IMR-90 (cell line): ENCODE measurements around the gene FARSB. TPM values are rescaled to one million over a fixed set of nuclear protein-coding genes. Genes with fewer than 3 reads are reported as not detected.

Experiments
- ATAC-seq: fragments of 200-7000 bp; cut with Tn5 transposase; 2 replicates; pipeline ENCODE4 v1.9.1; 2020; ENCODE audit warnings: low read depth, mild to moderate bottlenecking, moderate library complexity
- BruUV-seq: library from RNA; stranded (reverse); fragments of 400-500 nt; replicated peaks from 2 replicates; lab custom pipeline; 2021; lab: Mats Ljungman, UMichigan
- CTCF ChIA-PET: fragments of 300-600 bp; formaldehyde crosslinking; extraction: SDS; loops from one replicate; lab custom pipeline; 2021; ENCODE audit warnings: antibody characterized with exemption; lab: Yijun Ruan, JAX
- POLR2A ChIA-PET: fragments of 300-600 bp; sonication (Branson Sonifier 250); formaldehyde crosslinking; loops from one replicate; lab custom pipeline; 2022; ENCODE audit warnings: antibody characterized with exemption; ENCODE audit not compliant: unreplicated experiment; lab: Charles Lee
- DNase-seq: peaks from one replicate; pipeline ENCODE4 v3.0.0; 2013
- H2AFZ ChIP-seq: replicated peaks from 2 replicates; pipeline ENCODE3; 2013; ENCODE audit warnings: low read length, mild to moderate bottlenecking; ENCODE audit not compliant: poor library complexity
- H2AK5ac ChIP-seq: 2 replicates; pipeline ENCODE4 v1.6.1; 2013; ENCODE audit warnings: low read depth, low read length, inconsistent platforms
- H2AK9ac ChIP-seq: replicated peaks from 2 replicates; pipeline ENCODE3; 2013; ENCODE audit warnings: mild to moderate bottlenecking, low read depth, low read length, moderate library complexity; ENCODE audit not compliant: poor library complexity
- H2BK120ac ChIP-seq: 2 replicates; pipeline ENCODE4 v1.6.1; 2013; ENCODE audit warnings: low read depth, low read length, inconsistent platforms
- H2BK15ac ChIP-seq: 3 replicates; pipeline ENCODE4 v1.6.1; 2013; ENCODE audit warnings: low read depth, low read length, inconsistent platforms
- H2BK20ac ChIP-seq: 2 replicates; pipeline ENCODE4 v1.6.1; 2013; ENCODE audit warnings: low read depth, mild to moderate bottlenecking, inconsistent platforms, low read length, moderate library complexity
- H2BK5ac ChIP-seq: 2 replicates; pipeline ENCODE4 v1.6.1; 2013; ENCODE audit warnings: mild to moderate bottlenecking, low read depth, low read length, inconsistent platforms; ENCODE audit not compliant: poor library complexity, severe bottlenecking
- H3K14ac ChIP-seq: replicated peaks from 2 replicates; pipeline ENCODE4 v1.6.1; 2013; ENCODE audit warnings: low read depth, low read length, inconsistent platforms
- H3K18ac ChIP-seq: 2 replicates; pipeline ENCODE4 v1.6.1; 2013; ENCODE audit warnings: low read depth, low read length, control low read depth
- H3K23ac ChIP-seq: 2 replicates; pipeline ENCODE4 v1.6.1; 2013; ENCODE audit warnings: low read depth, low read length, inconsistent platforms
- H3K27ac ChIP-seq: 2 replicates; pipeline ENCODE4 v1.5.1; 2013; ENCODE audit warnings: mild to moderate bottlenecking, control low read depth, low read length; ENCODE audit not compliant: insufficient read depth
- H3K27me3 ChIP-seq: 2 replicates; pipeline ENCODE4 v1.6.1; 2013; ENCODE audit warnings: low read length; ENCODE audit not compliant: control insufficient read depth, insufficient read depth
- H3K36me3 ChIP-seq: 2 replicates; pipeline ENCODE4 v1.6.1; 2013; ENCODE audit warnings: low read length, mixed read lengths; ENCODE audit not compliant: control insufficient read depth, insufficient read depth
- H3K4ac ChIP-seq: 2 replicates; pipeline ENCODE4 v1.6.1; 2013; ENCODE audit warnings: low read depth, low read length, inconsistent platforms
- H3K4me1 ChIP-seq: 2 replicates; pipeline ENCODE4 v1.6.1; 2013; ENCODE audit warnings: low read length, mixed read lengths; ENCODE audit not compliant: control insufficient read depth, insufficient read depth
- H3K4me2 ChIP-seq: 2 replicates; pipeline ENCODE4 v1.6.1; 2013; ENCODE audit warnings: low read depth, mild to moderate bottlenecking, control low read depth, low read length, moderate library complexity
- H3K4me3 ChIP-seq: 2 replicates; pipeline ENCODE4 v1.5.1; 2013; ENCODE audit warnings: low read depth, mild to moderate bottlenecking, control low read depth, low read length, moderate library complexity; ENCODE audit not compliant: insufficient read depth
- H3K56ac ChIP-seq: 2 replicates; pipeline ENCODE4 v1.6.1; 2013; ENCODE audit warnings: low read length, inconsistent platforms; ENCODE audit not compliant: insufficient read depth; ENCODE audit errors: extremely low read depth
- H3K79me1 ChIP-seq, 2 experiments: 2 replicates each; pipeline ENCODE4 v1.6.1; 2013; ENCODE audit warnings: low read length in 2 of 2, inconsistent platforms in 1 of 2, low read depth in 1 of 2
- H3K9ac ChIP-seq: 2 replicates; pipeline ENCODE4 v1.6.1; 2013; ENCODE audit warnings: low read depth, low read length, control low read depth
- H3K9me1 ChIP-seq: 2 replicates; pipeline ENCODE4 v1.6.1; 2013; ENCODE audit warnings: low read length, inconsistent platforms; ENCODE audit not compliant: insufficient read depth
- H3K9me3 ChIP-seq: 2 replicates; pipeline ENCODE4 v1.6.1; 2013; ENCODE audit warnings: low read length; ENCODE audit not compliant: control insufficient read depth, insufficient read depth
- H4K20me1 ChIP-seq: 2 replicates; pipeline ENCODE4 v1.6.1; 2013; ENCODE audit warnings: low read length, inconsistent platforms; ENCODE audit not compliant: insufficient read depth
- H4K5ac ChIP-seq: 2 replicates; pipeline ENCODE4 v1.6.1; 2013; ENCODE audit warnings: mild to moderate bottlenecking, low read depth, low read length, control low read depth
- H4K8ac ChIP-seq, 2 experiments: 2 replicates each; pipeline ENCODE4 v1.6.1; 2013; ENCODE audit warnings: low read depth in 2 of 2, low read length in 2 of 2, control low read depth in 1 of 2, inconsistent platforms in 1 of 2
- H4K91ac ChIP-seq: 2 replicates; pipeline ENCODE4 v1.6.1; 2013; ENCODE audit warnings: low read depth, low read length, inconsistent platforms; ENCODE audit not compliant: insufficient read depth
- USF2 ChIP-seq: fragments of 150-350 bp; IDR thresholded peaks from 2 replicates; pipeline ENCODE4 v1.6.1; 2017; ENCODE audit warnings: mild to moderate bottlenecking, antibody characterized with exemption, low read length, low read depth
- WGBS, 2 experiments: methylation state at CpG; one replicate each; pipeline versions ENCODE4 v1.1.5 to v1.1.7; 2013; ENCODE audit warnings: missing lambda C conversion rate in 2 of 2; ENCODE audit not compliant: insufficient read length in 1 of 2; ENCODE audit errors: extremely low coverage in 2 of 2; 5-methylcytosine and 5-hydroxymethylcytosine counted together
- dilution Hi-C: fragments of 300-500 bp; cut with HindIII; formaldehyde crosslinking; loops from one replicate; pipeline ENCODE4 v1.14.3; 2018; ENCODE audit warnings: low sequenced_read_pairs; ENCODE audit not compliant: unreplicated experiment
- in situ Hi-C: fragments of 300-500 bp; cut with MboI; formaldehyde crosslinking; loops from 3 replicates; pipeline ENCODE4 v1.14.3; 2019; ENCODE audit warnings: low sequenced_read_pairs, inconsistent platforms, mixed read lengths
- intact Hi-C: fragments of 100-400 bp; cut with micrococcal nuclease; formaldehyde crosslinking; loops from 2 replicates; pipeline ENCODE4 v1.10.0; 2022
- polyA plus RNA-seq, 3 experiments: library from polyadenylated mRNA; depleted of rRNA; stranded (reverse); fragments of >200 nt; gene quantifications; 2 replicates each; pipeline ENCODE4 v1.2.3, GENCODE V29; 2012; ENCODE audit warnings: low replicate concordance in 1 of 3
- total RNA-seq: library from RNA; depleted of rRNA; stranded (reverse); fragments of >200 nt; gene quantifications from 2 replicates; pipeline ENCODE4 v1.2.3, GENCODE V29; 2012

The FARSB gene
- total and polyA plus RNA-seq, 2 of the 4 experiments (the other 2 are of a cell fraction): 21.1 to 32.5 TPM

- H3K9ac ChIP-seq: no peak overlapping the region
- H3K23ac ChIP-seq: no peak overlapping the region
- no peak overlapping the region for H2BK20ac ChIP-seq
- no peaks in the 10 kb centered on the region for H4K20me1 ChIP-seq
- POLR2A ChIA-PET: interaction anchor here (0.6 kb wide), 1 partner anchor 24 kb away, joined by 15 read pairs; no protein-coding TSS in a partner anchor
- no peak overlapping the region for H2AFZ ChIP-seq
- no CpG with 5 or more reads among the region's 4 CpGs for WGBS, 2 experiments
- H3K79me1 ChIP-seq: no peaks in the 10 kb centered on the region
- BruUV-seq: no TSS peak
- no peak overlapping the region for H3K18ac ChIP-seq
- intact Hi-C loops: no loop called here
- H3K36me3 ChIP-seq: no peaks in the 10 kb centered on the region
- H3K27me3 ChIP-seq: peaks cover 34% of the 10 kb centered on the region
- H4K5ac ChIP-seq: no peak overlapping the region
- no peaks in the 10 kb centered on the region for H3K9me3 ChIP-seq
- no peak for DNase-seq
- no peak overlapping the region for H2BK15ac ChIP-seq
- no peak overlapping the region for H4K8ac ChIP-seq
- no peak overlapping the region for H3K56ac ChIP-seq
- H3K14ac ChIP-seq: no peak overlapping the region
- H2AK9ac ChIP-seq: no peak overlapping the region
- CTCF ChIA-PET: no interaction called here
- H3K4me3 ChIP-seq: no peak overlapping the region
- H2AK5ac ChIP-seq: no peak overlapping the region
- H3K9me1 ChIP-seq: no peaks in the 10 kb centered on the region
- no peak overlapping the region for H3K4me2 ChIP-seq
- no peaks in the 10 kb centered on the region for H3K4me1 ChIP-seq
- no peak overlapping the region for H3K27ac ChIP-seq
- no peak for TF ChIP-seq USF2
- dilution Hi-C loops: no loop called here
- ATAC-seq: no peak
- in situ Hi-C loops: no loop called here
- no peak overlapping the region for H3K4ac ChIP-seq
- no peak overlapping the region for H2BK120ac ChIP-seq
- no peak overlapping the region for H4K91ac ChIP-seq
- H2BK5ac ChIP-seq: no peak overlapping the region
Observed at GRCh38 chr2:222669353-222669752, 13.5 kb upstream of the FARSB start.
